ENCODE results near the gene SEC14L5.

DNA sequence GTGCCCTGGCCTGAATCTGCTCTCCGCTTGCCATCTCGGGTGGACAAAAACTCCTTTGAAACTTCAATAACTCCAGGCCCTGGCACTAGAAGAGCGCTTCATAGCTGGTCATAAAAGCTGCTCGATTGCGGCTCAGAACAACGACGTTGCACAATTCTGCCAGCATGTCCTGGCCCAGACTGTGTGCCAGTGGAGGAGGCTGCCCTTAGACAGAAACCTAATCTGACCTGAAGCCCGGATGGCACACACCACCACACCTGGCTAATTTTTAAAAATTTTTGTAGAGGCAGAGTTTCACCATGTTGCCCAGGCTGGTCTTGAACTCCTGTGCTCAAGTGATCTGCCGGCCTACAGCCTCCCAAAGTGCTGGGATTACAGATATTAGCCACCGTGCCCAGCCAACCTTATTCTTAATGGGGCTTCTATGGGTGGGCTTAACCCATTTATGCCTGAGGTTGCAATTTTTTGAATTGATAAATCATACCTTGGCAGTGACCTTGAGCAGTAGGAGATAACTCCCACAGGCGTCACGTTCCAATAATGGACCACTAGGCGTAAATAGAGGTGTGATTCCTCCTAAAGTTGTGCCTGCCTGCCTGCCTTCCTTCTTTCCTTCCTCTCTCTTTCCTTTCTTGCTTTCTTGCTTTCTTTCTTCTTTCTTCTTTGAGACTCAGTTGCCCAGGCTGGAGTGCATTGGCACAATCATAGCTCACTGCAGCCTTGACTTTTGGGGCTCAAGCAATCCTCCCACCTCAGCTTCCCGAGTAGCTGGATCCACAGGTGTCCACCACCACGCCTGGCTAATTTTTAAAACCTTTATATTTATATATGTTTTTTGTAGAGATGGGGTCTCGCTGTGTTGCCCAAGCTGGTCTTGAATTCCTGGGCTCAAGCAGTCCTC lies 20.1 kb upstream of the SEC14L5 start:
- TF ChIP-seq POLR2A (IDR thresholded peaks at IDR 0.05; ENCODE audit: borderline replicate concordance, extremely low read depth, insufficient read depth, insufficient read length) (no peak), POLR2AphosphoS5 (IDR thresholded peaks at IDR 0.05; ENCODE audit: low read depth, low read length) (no peak), EZH2 (IDR thresholded peaks at IDR 0.05) (no peak), EZH2phosphoT487 (IDR thresholded peaks at IDR 0.05; ENCODE audit: borderline replicate concordance) (no peak), SRF (IDR thresholded peaks at IDR 0.05; ENCODE audit: low read depth) (no peak), ZNF274 (IDR thresholded peaks at IDR 0.05; ENCODE audit: low read depth, low read length) (no peak), CEBPB (IDR thresholded peaks at IDR 0.05; ENCODE audit: low read depth) (no peak)
- TF ChIP-seq, protein P1, sequence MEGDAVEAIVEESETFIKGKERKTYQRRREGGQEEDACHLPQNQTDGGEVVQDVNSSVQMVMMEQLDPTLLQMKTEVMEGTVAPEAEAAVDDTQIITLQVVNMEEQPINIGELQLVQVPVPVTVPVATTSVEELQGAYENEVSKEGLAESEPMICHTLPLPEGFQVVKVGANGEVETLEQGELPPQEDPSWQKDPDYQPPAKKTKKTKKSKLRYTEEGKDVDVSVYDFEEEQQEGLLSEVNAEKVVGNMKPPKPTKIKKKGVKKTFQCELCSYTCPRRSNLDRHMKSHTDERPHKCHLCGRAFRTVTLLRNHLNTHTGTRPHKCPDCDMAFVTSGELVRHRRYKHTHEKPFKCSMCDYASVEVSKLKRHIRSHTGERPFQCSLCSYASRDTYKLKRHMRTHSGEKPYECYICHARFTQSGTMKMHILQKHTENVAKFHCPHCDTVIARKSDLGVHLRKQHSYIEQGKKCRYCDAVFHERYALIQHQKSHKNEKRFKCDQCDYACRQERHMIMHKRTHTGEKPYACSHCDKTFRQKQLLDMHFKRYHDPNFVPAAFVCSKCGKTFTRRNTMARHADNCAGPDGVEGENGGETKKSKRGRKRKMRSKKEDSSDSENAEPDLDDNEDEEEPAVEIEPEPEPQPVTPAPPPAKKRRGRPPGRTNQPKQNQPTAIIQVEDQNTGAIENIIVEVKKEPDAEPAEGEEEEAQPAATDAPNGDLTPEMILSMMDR (IDR thresholded peaks at IDR 0.05 in 2 of 3, conservative IDR thresholded peaks at IDR 0.05 in 1 of 3; ENCODE audit: borderline replicate concordance in 1 of 3, insufficient read depth in 1 of 3, low read depth in 2 of 3, low read length in 2 of 3): no peak
- TF ChIP-seq, protein P2, sequence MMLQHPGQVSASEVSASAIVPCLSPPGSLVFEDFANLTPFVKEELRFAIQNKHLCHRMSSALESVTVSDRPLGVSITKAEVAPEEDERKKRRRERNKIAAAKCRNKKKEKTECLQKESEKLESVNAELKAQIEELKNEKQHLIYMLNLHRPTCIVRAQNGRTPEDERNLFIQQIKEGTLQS (IDR thresholded peaks at IDR 0.05): no peak
